DND-41 (cell line): Measurements from ENCODE around the gene SHROOM3.

Experiments
- CTCF ChIP-seq: IDR thresholded peaks from 2 replicates; pipeline ENCODE4 v1.5.1; 2012; ENCODE audit warnings: borderline replicate concordance, low read length, moderate library complexity, mild to moderate bottlenecking; ENCODE audit not compliant: poor library complexity, severe bottlenecking; ENCODE audit errors: extremely low read depth
- EZH2 ChIP-seq: IDR thresholded peaks from 3 replicates; pipeline ENCODE4 v1.6.1; 2012; ENCODE audit warnings: borderline replicate concordance, low read depth, mild to moderate bottlenecking, moderate library complexity, low read length, inconsistent platforms; ENCODE audit not compliant: severe bottlenecking

GRCh38 chr4:76718021-76718420 lies 283.0 kb downstream of the SHROOM3 start:
- TF ChIP-seq CTCF (no peak), EZH2 (no peak)
